Dermis blood vessel endothelial cell (primary cell): ENCODE results near the gene PAX4. TPM values are rescaled to one million over a fixed set of nuclear protein-coding genes. Genes with fewer than 3 reads are reported as not detected.

Experiments used
- DNase-seq: peaks from one replicate; pipeline ENCODE4 v3.0.0; 2010
- total RNA-seq: library from RNA; depleted of rRNA; stranded (reverse); fragments of >200 nt; gene quantifications from 2 replicates; pipeline ENCODE4 v1.2.3, GENCODE V29; 2014

Gene PAX4
- total RNA-seq, 1 donor from 2014 or later = not detected

DNA sequence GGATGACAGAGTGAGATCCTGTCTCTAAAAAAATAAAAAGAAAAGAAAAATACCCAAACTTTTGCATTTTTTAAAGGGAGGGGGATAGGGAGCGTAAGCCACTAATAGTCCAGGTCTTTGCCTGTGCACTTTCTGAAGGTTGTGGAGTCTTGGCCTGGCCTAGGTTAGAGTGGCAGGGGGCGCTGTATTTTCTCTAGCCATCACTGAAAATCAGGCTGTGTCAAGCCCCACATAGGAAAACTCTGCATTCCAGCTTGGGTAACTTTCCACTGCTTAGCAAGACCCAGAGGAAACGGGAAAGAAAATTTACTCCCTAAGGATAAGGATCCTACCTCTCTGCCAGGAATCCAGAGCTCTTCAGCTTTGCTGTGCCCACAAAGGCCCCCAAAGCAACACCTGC is 10.5 kb upstream of the PAX4 start:
- no peak for DNase-seq

DNA sequence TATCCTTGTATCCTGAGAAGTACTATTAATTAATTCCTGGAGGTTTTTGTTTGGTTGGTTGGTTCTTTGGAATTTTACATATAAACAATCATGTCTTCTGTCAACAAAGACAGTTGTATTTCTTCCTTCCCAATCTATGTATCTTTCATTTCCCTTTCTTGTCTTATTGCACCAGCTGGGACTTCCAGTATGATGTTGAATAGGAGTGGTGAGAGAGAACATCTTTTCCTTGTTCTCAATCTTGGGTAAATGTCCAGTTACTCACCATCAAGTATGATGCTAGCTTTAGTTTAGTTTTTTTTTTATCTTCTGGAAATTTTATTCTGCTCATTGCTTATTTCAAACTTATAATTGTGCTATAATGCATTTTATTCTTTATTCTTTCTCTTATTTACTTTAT is 7.4 kb upstream of the PAX4 start:
- no peak for DNase-seq

DNA sequence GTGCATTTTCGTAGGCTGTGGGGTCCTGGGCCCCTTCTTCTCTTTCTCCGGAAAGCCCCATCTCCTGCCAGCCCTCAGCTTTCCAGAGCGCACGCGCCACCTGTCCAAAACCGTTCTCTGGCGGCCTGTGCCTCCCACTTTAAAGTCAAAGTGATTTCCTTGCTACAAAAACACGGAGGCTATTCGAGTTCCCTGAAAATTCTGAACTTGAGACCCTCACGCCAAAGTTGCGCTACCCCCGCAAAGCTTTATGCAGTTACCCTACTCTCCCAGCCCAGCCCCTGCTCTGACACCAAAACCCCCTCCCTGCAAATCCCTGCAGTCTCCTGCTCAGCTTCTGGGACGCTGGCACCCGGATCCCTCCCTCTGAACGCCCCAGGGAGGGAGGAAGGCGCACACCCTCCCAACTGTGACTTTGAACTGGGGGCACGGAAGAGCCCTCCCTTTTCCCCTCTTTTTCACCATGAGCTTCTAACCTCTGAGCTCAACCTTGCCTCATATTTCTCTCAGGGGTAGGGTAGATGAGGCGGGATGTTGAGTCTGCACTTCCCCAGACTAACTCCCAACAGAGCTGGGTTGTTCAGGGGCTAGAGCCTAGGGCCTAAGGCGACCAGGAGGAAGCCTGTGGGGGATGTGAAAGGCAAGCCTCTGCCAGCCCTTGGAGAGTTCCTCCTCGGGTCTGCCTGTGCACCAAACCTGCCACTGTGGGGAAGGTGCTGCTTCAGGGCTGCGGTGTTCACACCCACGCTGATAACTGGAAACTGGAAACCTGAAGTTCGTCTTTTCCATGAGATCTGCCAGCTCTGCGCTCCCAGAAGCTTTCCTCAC is 2.7 kb upstream of the PAX4 start:
- no peak for DNase-seq

DNA sequence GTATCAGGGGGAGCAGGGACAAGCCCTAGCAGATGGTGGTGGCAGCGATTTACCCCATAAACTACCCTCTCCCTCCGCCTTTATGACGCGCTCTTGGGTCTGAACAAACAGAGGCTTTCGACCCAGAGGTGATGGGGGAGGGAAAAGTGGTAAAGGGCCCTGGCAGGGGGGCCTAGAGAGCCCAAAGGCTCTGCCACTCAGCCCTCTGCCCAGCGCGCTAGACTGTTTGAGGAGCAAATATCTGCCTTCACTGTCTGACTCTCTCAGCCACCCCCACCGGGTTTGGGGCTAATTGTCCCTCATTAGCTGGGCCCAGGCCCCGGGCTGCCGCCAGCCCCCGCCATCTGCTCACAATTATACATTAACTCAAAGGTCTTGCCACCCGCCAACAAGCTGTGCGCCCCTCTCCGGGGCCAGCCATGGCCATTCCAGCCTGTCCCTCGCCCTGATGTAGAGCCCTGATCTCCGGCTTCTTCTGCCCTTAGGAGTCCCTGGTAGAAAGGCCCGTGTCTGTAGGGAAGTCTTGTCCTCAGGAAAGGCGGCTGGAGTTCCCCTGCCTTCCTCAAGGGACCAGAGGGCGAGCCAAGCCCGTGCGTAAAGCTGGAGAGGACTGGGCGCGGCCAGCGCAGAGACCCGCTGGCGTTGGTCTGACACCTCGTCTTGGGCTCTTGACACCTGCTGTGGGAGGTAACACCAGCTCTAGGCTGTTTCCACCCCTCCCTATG is 1.9 kb upstream of the PAX4 start:
- peak; percentile 10 for DNase-seq

DNA sequence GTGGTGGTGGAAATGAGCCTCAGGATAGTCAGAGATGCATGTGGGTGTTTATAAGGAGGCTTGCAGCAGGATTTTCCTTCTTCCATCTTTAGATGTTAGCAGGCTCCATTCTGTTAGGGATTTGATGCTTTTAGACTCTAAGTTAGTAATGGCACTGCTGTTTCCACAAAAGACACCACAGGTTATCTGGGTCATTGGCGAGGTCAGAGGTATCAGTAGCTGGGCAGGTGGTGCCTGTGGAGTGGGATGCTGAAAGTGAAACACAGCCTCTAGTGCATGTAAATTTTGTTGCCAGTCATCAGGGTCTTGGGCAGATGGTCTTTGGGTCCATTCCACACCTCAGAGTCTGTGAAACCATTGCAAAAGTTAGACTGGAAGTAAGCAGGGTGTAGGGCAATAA is 833 bp upstream of the PAX4 start:
- DNase-seq = no peak

DNA sequence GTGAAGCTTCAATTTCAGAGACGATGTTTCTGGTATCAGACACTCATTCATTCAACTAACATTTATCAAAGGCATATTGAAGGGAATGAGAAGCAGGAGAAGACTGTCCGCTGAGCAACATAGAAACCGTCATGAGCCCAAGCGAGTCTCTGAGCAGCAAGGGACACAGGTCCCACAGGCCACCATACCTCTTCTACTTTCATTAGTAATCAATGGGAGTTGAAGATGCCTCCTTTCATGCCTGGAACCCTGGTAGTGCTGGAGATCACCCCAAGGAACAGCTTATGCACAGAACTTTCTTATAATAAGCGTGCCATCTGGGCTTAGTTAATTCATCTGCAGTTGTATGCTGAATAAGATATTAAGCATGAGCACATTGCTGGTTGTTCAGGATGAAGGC is 1.2 kb downstream of the PAX4 start:
- DNase-seq = no peak

DNA sequence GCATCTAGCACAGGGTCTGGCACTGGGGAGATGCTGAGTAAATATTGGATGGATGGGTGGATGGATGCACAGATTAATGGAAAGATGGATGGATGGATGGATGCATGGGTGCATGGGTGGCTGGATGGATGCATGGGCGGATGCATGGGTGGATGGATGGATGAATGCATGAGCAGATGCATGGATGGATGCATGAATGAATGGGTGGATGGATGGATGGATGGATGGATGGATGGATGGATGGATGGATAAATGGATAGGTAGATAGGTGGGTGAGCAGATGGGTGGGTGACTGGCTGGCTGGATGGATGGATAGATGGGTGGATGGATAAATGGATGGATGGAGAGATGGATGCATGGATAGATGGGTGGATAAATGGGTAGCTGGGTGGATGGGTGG is 5.7 kb downstream of the PAX4 start:
- no peak for DNase-seq

DNA sequence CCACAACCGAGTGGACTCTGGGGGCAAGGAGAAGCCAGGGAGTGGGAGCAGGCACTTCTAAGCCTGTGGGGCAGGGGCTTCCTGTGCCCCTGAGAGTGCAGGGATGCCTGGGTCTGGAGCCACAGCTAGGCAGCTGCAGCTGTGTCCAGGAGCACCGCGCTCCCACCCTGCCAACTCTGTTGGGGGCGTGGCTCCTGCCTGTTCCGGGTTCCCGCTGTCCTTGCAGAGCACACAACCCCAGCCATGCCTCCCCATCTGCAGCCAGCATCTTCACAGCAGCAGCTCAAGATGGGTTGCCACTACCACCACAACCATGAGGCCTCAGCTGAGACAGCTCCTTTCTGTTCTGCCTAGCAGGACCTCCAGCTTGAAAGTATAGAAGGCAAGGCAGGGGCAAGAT is 8.6 kb downstream of the PAX4 start:
- no peak for DNase-seq

DNA sequence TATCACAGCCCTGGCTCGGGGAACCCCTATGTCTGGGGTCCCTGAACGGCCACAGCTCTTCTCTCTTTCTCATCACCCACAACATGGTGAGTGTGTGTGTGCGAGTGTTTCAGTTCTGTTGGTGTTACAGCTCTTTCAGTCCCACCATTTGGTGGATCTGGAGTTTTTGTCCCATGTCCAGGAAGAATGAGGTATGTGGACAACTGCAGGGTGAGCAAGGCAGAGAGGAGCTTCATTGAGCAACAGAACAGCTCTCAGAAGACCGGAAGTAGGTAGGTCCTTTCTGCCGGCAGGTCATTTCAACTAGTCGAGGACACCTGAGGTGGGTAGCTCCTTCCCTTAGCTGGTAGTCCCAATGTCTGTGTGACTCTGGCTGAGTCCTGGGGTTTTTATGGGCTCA is 9.5 kb downstream of the PAX4 start:
- DNase-seq = no peak

DNA sequence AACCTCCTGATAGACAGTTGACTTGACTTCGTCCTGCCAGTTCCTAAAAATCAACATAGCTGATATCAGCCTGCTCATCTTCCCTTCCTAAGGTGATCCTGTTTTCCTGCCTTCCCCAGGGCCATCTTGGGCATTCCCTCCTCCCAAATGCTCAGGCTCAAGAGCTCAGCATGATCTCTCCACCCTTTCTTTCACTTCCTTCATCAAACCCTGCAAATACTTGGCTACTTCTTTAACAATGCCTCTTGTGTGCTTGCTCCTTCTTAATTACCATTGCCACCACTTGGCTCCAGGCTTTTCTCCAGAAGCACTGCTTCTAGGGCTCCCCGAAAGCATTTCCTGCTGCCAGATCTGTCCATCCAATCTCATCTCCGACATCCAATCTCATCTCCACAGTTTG is 17.1 kb downstream of the PAX4 start:
- no peak for DNase-seq

DNA sequence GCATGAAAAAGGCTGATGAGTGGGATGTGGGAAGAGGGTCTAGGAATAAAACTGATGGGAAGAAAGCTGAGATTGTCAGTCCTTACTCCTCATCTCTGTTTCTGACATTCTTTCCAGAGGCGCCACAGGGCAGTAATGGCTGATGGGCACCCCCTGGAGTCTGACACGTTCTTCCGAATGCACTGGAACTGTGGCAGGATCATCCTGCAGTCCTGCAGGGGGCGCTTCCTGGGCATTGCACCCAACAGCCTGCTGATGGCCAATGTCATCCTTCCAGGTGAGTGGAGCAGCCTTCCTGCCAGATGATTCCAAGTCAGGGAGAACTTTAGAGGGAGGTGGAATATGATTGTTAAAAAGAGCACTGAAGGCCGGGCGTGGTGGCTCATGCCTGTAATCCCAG is 19.6 kb downstream of the PAX4 start:
- peak; percentile 32 for DNase-seq

DNA sequence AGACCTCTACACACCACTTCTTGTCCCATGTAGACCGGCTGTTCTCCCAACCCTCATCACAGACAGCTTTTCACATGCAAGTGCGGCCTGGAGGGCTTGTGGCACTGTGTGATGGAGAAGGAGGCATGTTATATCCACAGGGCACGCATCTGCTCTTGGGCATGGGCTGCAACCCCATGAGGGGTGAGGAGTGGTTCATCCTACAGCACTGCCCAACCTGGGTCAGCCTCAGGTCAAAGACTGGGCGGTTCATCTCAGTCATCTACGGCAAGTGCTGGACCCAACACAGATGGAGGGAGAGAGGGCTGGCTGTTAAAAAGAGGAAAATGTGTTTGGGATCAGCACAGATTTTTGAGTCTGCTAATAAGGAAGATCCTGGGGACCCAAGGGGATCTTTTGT is 22.2 kb downstream of the PAX4 start:
- no peak for DNase-seq

DNA sequence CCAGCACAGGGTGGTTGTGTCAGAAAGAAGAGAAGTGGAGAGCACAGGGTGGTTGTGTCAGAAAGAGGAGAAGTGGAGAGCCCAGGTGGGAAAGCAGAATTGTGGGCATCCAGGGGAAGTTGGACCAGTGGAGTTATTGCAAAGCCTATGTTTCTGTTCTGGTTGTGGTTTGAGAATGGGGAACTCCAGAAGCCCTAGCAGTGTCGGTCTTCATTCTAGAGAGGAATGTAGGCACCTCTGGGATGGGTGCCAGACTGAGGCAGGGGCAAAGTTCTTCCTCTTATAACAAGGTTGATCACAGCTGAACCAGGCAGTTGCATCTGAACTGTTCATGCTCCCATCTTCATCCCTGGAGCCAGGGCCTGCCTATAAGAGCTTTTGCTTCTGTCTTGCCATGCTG is 23.5 kb downstream of the PAX4 start:
- no peak for DNase-seq

DNA sequence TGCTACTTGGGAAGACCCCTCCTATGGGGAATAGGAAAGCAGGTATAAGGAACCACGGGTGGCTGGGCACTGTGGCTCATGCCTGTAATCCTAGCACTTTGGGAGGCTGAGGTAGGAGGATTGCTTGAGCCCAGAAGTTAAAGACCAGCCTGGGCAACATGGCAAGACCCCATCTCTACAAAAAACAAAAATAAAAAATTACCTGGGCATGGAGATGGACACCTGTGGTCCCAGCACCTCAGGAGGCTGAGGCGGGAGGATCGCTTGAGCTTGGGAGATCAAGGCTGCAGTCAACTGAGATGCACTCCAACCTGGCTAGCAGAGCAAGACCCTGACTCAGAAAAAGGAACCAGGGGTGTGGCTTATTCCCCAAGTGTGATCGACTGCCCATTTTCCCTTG is 25.4 kb downstream of the PAX4 start:
- DNase-seq = no peak

DNA sequence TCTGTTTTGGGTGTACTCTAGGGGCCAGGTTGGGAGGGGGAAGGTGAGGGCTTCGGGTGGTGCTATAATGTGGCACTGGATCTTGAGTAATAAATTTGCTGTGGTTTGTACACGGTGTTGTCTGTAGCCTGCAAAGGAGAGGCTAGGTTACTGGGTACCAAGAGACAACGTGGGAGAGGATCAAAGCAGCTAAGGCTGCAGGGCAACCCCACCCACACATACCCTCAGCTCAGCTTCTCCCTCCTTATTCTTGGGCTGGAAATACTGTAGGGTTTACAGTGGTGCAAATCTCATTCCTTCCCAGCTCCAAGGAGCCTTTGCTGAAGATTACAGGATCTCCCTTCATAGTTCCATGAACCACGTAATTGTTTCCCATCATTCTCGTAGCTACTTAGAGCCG is 26.4 kb downstream of the PAX4 start:
- no peak for DNase-seq

DNA sequence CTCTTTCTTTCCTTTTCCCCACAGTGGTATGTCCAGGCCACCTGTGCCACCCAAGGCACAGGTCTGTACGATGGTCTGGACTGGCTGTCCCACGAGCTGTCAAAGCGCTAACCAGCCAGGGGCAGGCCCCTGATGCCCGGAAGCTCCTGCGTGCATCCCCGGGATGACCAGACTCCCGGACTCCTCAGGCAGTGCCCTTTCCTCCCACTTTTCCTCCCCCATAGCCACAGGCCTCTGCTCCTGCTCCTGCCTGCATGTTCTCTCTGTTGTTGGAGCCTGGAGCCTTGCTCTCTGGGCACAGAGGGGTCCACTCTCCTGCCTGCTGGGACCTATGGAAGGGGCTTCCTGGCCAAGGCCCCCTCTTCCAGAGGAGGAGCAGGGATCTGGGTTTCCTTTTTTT is 26.8 kb downstream of the PAX4 start:
- DNase-seq = no peak

DNA sequence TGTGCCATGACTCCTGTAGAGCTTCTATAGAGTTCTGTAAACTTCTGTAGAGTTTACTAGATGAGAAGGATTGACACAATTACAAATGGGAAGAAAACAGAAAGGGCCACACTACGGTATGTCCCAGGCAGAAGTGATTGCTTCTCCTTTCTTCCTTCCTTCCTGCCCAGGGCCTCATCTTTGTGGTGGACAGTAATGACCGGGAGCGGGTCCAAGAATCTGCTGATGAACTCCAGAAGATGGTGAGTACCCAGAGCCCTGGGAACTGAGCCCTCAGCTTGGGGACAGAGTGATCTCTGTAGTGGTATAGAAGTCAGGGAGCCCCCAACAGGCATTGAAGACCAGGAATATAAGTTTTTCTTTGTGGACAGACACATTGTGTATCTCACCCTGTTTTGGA is 28.0 kb downstream of the PAX4 start:
- no peak for DNase-seq

DNA sequence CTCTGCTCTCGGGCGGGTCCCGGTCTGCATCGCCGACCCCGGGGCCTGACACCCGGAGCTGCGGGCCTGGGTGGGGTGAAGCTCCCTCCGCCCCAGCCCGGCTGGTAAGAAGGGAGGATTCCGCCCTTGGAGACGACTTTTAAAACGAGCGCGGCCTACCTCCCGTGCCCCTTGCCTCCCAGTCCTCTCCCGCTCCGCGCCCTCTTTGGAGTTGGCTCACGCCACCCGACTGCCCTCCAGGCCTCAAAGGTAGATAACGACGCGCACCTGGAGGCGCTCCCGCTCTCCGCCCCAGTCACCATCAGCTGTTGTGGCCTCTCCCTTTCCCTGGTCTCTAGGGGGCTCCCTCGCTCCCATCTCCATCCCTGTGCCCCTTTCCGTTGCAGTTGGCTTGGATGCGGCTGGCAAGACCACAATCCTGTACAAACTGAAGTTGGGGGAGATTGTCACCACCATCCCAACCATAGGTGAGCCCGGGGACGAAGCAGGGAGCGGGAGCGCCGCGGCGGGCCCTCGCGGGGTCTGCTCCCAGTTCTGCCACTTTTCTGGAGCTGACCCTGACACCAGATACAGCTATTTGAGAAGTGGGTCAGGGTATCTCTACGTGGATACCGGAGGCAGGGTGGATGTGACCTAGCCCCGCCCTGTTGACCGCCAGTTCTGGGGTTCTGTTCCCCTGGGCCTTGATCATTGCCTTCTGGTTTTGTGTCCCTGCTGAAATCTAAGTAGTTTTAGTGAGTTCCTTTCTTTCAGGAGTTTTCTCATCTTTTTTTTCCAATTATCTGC is 29.1 kb downstream of the PAX4 start:
- DNase-seq = peak; percentile 69

DNA sequence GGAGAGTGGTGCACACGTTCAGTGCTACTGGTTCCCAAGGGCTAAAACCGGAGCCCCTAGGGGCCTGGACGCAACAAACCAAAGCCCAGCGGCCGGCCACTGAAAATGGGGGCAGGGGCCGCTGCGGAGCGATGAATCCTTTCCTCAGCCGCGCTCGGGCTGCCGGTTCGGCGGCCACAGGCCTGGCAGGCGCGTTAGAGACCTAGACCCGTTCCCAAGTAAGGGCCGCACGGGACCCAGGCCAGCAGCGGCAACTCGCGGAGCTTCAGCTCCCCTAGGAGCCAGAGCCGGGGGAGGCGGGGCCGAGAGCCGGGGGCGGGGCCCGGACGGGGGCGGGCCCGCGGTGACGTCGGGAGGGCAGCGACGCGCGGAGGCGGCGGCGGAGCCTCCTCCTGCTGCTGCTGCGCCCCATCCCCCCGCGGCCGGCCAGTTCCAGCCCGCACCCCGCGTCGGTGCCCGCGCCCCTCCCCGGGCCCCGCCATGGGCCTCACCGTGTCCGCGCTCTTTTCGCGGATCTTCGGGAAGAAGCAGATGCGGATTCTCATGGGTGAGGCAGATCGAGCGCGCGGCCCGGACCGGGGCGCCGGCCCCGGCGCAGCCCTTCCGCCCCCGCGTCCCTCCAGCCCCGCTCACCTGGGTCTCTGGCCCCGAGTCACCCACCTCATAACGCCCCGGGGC is 29.8 kb downstream of the PAX4 start, which contains the start of gene ARF5:
Gene ARF5, plus strand, starts transcription at position 393 of the 678 bp plus-strand sequence. Its CDS starts 88 bp downstream, at position 481.
- DNase-seq = peak; percentile 89

DNA sequence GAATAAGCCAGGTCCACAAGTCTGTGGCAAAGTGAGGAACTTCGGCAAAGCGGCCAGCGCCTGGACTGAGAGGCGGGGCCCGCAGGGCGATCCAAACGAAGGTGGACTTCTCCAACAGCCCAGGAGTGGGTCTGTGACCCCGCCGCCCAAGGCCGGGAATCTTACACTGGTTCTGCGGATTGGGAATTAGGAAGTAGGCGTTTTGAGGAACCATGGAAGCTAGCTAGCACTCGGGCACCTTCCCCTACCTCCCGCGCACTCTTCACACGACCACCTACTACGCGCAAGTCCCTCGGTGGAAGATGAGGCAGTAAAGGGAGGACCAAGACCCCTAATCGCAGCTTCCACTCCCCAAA is 30.3 kb downstream of the PAX4 start:
- DNase-seq = peak; percentile 23

DNA sequence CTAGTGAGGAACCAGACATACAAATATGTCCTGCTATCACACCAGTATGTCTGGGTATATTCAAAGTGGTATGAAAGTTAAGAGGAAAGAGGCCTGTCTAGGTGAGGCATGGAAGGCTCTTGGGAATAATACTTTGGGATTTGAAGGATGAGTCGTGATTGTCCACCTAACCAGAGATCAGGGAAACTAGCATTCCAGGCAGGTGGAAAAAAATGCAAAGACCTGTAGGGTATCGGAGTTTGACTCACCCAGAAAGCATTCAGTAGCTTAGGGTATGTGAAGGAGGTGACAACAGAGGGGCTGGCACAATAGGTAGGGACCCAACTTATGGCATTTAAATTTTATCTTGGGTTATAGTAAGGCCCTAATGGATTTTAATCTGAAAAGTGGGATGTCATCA is 31.6 kb downstream of the PAX4 start:
- DNase-seq = no peak

DNA sequence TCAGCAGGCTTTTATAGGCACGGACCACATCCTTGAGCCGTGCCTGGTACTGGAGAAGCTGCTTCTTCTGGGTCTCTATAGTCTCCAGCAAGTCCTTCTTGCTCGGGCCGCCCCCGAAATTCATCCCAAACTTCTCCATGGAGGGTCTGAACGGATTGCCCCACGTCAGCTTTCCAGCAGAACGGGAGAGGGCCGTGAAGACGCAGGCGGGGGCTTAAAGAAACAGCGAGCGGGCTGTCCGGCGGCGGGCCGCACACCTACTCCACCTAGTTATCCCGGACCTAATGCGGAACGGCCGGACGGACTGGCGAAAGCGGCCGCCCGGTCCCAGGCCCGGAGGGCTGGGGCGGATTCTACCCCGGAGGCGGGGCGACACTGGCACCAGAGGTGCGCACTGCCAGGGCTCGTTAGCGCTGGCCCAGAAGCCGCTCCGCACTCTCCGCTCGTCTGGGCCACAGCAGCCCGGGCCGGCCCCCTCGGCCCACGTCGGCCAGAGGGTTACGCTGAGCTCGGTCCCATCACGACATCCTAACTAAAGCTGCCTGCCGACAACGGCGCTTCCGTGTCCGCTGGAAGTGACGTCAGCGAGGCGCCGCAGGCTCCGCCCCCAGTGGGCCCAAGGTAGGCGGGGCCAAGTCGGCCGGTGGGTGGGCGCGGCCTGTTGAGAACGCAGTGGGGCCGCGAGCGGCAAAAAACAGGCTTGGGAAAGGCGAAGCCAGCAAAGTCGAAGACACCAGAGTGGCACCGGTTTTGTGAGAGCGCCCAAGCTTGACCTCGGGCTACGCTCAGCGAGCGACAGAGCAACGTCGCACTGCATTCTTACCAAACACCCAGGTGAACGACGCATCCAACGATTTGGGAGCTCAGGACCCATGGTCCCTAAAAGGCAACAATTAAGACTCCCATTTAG is 32.6 kb downstream of the PAX4 start, which contains the start of gene GCC1:
Gene GCC1, minus strand, starts transcription at position 553 of the 910 bp plus-strand sequence. Its CDS starts 414 bp downstream, at position 139.
- peak; percentile 94 for DNase-seq
